HG03378 (cell line): Measurements from ENCODE around the gene TOM1.
"Not testable (repeated sequence)": the region's sequence is repeated elsewhere in the genome, so short reads cannot be mapped to it uniquely, and the experiment has no call there.

ENCODE experiments used
- ATAC-seq: cut with Tn5 transposase; IDR thresholded peaks from one replicate; pipeline ENCODE4 v1.9.1; 2021; ENCODE audit warnings: mild to moderate bottlenecking, moderate library complexity; ENCODE audit not compliant: unreplicated experiment

TOM1 gene

GRCh38 chr22:35390933-35391332 is 91.2 kb downstream of the TOM1 start:
- no peak for ATAC-seq

GRCh38 chr22:35392357-35392756 is 92.7 kb downstream of the TOM1 start:
- no peak for ATAC-seq

- no peak for ATAC-seq
Measured at GRCh38 chr22:35393116-35394010, 93.7 kb downstream of the TOM1 start.

- ATAC-seq, result no peak
Measured at GRCh38 chr22:35394011-35394312, 94.3 kb downstream of the TOM1 start.

- no peak for ATAC-seq
Measured at GRCh38 chr22:35394810-35395563, 95.3 kb downstream of the TOM1 start.

GRCh38 chr22:35396622-35397021 is 96.9 kb downstream of the TOM1 start:
- ATAC-seq, result not testable (repeated sequence)

GRCh38 chr22:35397095-35397904 is 97.6 kb downstream of the TOM1 start:
- ATAC-seq, result no peak
